ENCODE results near the gene SERP2. TPM values are rescaled to one million over a fixed set of nuclear protein-coding genes. Genes with fewer than 3 reads are reported as not detected.

The SERP2 gene
- total RNA-seq, 5 donors from 2014 or later (not counting 1 experiment from before 2014, with no cell fraction given): 0.44 to 0.65 (median 0.47) TPM; not detected in 2

- Histone ChIP-seq H3K27me3 (replicated peaks in 1 of 2; ENCODE audit: control insufficient read depth in 2 of 2, extremely low read depth in 1 of 2, insufficient read depth in 2 of 2, low read length in 1 of 2) (peaks cover 0 to 13% of the 10 kb centered on the region in 2 experiments), H3K27ac (ENCODE audit: low read length) (no peak overlapping the region), H3K4me3 (ENCODE audit: control insufficient read depth in 1 of 2, extremely low read depth in 1 of 2, low read length in 1 of 2) (no peak overlapping the region), H3K9me3 (no peaks in the 10 kb centered on the region), H3K36me3 (ENCODE audit: control insufficient read depth in 2 of 2, extremely low read depth in 1 of 2, insufficient read depth in 1 of 2, low read length in 1 of 2) (no peaks in the 10 kb centered on the region), H3K4me1 (ENCODE audit: control insufficient read depth in 1 of 2, extremely low read depth in 1 of 2, insufficient read depth in 2 of 2, low read length in 2 of 2) (no peaks in the 10 kb centered on the region)
- DNase-seq: no peak
- CTCF ChIA-PET: interaction anchor here in 1 of 2 donors (0.6 kb wide), 1 partner anchor 55 kb away, joined by 3 read pairs; no protein-coding TSS in a partner anchor
- Mint-ChIP-seq H3K4me3 (no peak overlapping the region), H3K4me1 (no peaks in the 10 kb centered on the region), H3K27me3 (peaks cover 4 to 18% of the 10 kb centered on the region in 2 donors), H3K9me3 (no peaks in the 10 kb centered on the region), H3K27ac (no peak overlapping the region), H3K36me3 (no peaks in the 10 kb centered on the region)
- POLR2A ChIA-PET: no interaction called here
- WGBS (ENCODE audit: insufficient coverage): 90% methylated on average over 12 of the region's 13 CpGs
- ATAC-seq (replicated peaks in 1 of 4): no peak
Observed at GRCh38 chr13:44402899-44403445, 29.3 kb downstream of the SERP2 start.

- no peak overlapping the region for H3K4me3 Mint-ChIP-seq
- no peaks in the 10 kb centered on the region for H3K9me3 Mint-ChIP-seq
- H3K27me3 Mint-ChIP-seq: peaks cover 4 to 18% of the 10 kb centered on the region in 2 donors
- no peak overlapping the region for H3K4me3 ChIP-seq (ENCODE audit: control insufficient read depth in 1 of 2, extremely low read depth in 1 of 2, low read length in 1 of 2)
- no peaks in the 10 kb centered on the region for H3K36me3 ChIP-seq (ENCODE audit: control insufficient read depth in 2 of 2, extremely low read depth in 1 of 2, insufficient read depth in 1 of 2, low read length in 1 of 2)
- CTCF ChIA-PET: interaction anchor here in 1 of 2 donors (0.6 to 0.8 kb wide), 2 partner anchors 54 to 56 kb away, joined by 3 read pairs; no protein-coding TSS in a partner anchor
- no peak for DNase-seq
- H3K27me3 ChIP-seq (replicated peaks in 1 of 2; ENCODE audit: control insufficient read depth in 2 of 2, extremely low read depth in 1 of 2, insufficient read depth in 2 of 2, low read length in 1 of 2): peaks cover 0 to 13% of the 10 kb centered on the region in 2 experiments
- H3K4me1 ChIP-seq (ENCODE audit: control insufficient read depth in 1 of 2, extremely low read depth in 1 of 2, insufficient read depth in 2 of 2, low read length in 2 of 2): no peaks in the 10 kb centered on the region
- no peak overlapping the region for H3K27ac ChIP-seq (ENCODE audit: low read length)
- no peaks in the 10 kb centered on the region for H3K36me3 Mint-ChIP-seq
- no peak overlapping the region for H3K27ac Mint-ChIP-seq
- H3K4me1 Mint-ChIP-seq: no peaks in the 10 kb centered on the region
- WGBS (ENCODE audit: insufficient coverage): 91% methylated on average over 8 of the region's 11 CpGs
- ATAC-seq (replicated peaks in 1 of 4): no peak
- no peaks in the 10 kb centered on the region for H3K9me3 ChIP-seq
- POLR2A ChIA-PET: no interaction called here
Observed at GRCh38 chr13:44403461-44404056, 29.9 kb downstream of the SERP2 start.

- Histone ChIP-seq H3K27ac (ENCODE audit: low read length) (no peak overlapping the region), H3K9me3 (no peaks in the 10 kb centered on the region), H3K27me3 (replicated peaks in 1 of 2; ENCODE audit: control insufficient read depth in 2 of 2, extremely low read depth in 1 of 2, insufficient read depth in 2 of 2, low read length in 1 of 2) (peaks cover 0 to 16% of the 10 kb centered on the region in 2 experiments), H3K4me3 (ENCODE audit: control insufficient read depth in 1 of 2, extremely low read depth in 1 of 2, low read length in 1 of 2) (no peak overlapping the region), H3K4me1 (ENCODE audit: control insufficient read depth in 1 of 2, extremely low read depth in 1 of 2, insufficient read depth in 2 of 2, low read length in 2 of 2) (no peaks in the 10 kb centered on the region), H3K36me3 (ENCODE audit: control insufficient read depth in 2 of 2, extremely low read depth in 1 of 2, insufficient read depth in 1 of 2, low read length in 1 of 2) (no peaks in the 10 kb centered on the region)
- Mint-ChIP-seq H3K27me3 (peaks cover 8 to 19% of the 10 kb centered on the region in 2 donors), H3K9me3 (no peaks in the 10 kb centered on the region), H3K27ac (no peak overlapping the region), H3K4me1 (no peaks in the 10 kb centered on the region), H3K36me3 (no peaks in the 10 kb centered on the region), H3K4me3 (no peak overlapping the region)
- WGBS (ENCODE audit: insufficient coverage): 71% methylated on average over 6 of the region's 15 CpGs
- POLR2A ChIA-PET: no interaction called here
- CTCF ChIA-PET: interaction anchor here in 1 of 2 donors (0.8 kb wide), 1 partner anchor 55 kb away, joined by 3 read pairs; no protein-coding TSS in a partner anchor
- ATAC-seq (replicated peaks in 1 of 4): no peak
- DNase-seq: no peak
Observed at GRCh38 chr13:44404261-44405132, 30.9 kb downstream of the SERP2 start.

GRCh38 chr13:44406617-44407016 is 33.0 kb downstream of the SERP2 start:
- Mint-ChIP-seq H3K27me3 (peaks cover 8 to 21% of the 10 kb centered on the region in 2 donors), H3K36me3 (no peaks in the 10 kb centered on the region), H3K9me3 (no peaks in the 10 kb centered on the region), H3K4me1 (no peaks in the 10 kb centered on the region), H3K27ac (no peak overlapping the region), H3K4me3 (no peak overlapping the region)
- Histone ChIP-seq H3K27me3 (replicated peaks in 1 of 2; ENCODE audit: control insufficient read depth in 2 of 2, extremely low read depth in 1 of 2, insufficient read depth in 2 of 2, low read length in 1 of 2) (peaks cover 0 to 17% of the 10 kb centered on the region in 2 experiments), H3K4me3 (ENCODE audit: control insufficient read depth in 1 of 2, extremely low read depth in 1 of 2, low read length in 1 of 2) (no peak overlapping the region), H3K36me3 (ENCODE audit: control insufficient read depth in 2 of 2, extremely low read depth in 1 of 2, insufficient read depth in 1 of 2, low read length in 1 of 2) (no peaks in the 10 kb centered on the region), H3K4me1 (ENCODE audit: control insufficient read depth in 1 of 2, extremely low read depth in 1 of 2, insufficient read depth in 2 of 2, low read length in 2 of 2) (no peaks in the 10 kb centered on the region), H3K9me3 (no peaks in the 10 kb centered on the region), H3K27ac (ENCODE audit: low read length) (no peak overlapping the region)
- CTCF ChIA-PET: no interaction called here
- POLR2A ChIA-PET: interaction anchor here in 1 of 2 donors (0.6 kb wide), 2 partner anchors 11 to 172 kb away, joined by 3 to 7 read pairs; no protein-coding TSS in a partner anchor
- no CpG with 5 or more reads among the region's 5 CpGs for WGBS (ENCODE audit: insufficient coverage)
- no peak for DNase-seq
- no peak for ATAC-seq (replicated peaks in 1 of 4)

GRCh38 chr13:44407379-44407778 is 33.8 kb downstream of the SERP2 start:
- WGBS (ENCODE audit: insufficient coverage): 50% methylated on average over 2 of the region's 3 CpGs
- Histone ChIP-seq H3K36me3 (ENCODE audit: control insufficient read depth in 2 of 2, extremely low read depth in 1 of 2, insufficient read depth in 1 of 2, low read length in 1 of 2) (no peaks in the 10 kb centered on the region), H3K27me3 (replicated peaks in 1 of 2; ENCODE audit: control insufficient read depth in 2 of 2, extremely low read depth in 1 of 2, insufficient read depth in 2 of 2, low read length in 1 of 2) (peaks cover 0 to 17% of the 10 kb centered on the region in 2 experiments), H3K4me1 (ENCODE audit: control insufficient read depth in 1 of 2, extremely low read depth in 1 of 2, insufficient read depth in 2 of 2, low read length in 2 of 2) (no peaks in the 10 kb centered on the region), H3K4me3 (ENCODE audit: control insufficient read depth in 1 of 2, extremely low read depth in 1 of 2, low read length in 1 of 2) (no peak overlapping the region), H3K27ac (ENCODE audit: low read length) (no peak overlapping the region), H3K9me3 (no peaks in the 10 kb centered on the region)
- H3K36me3 Mint-ChIP-seq: no peaks in the 10 kb centered on the region
- no peak overlapping the region for H3K4me3 Mint-ChIP-seq
- ChIA-PET POLR2A (no interaction called here), CTCF (interaction anchor here in 1 of 2 donors (0.5 kb wide), 1 partner anchor 180 kb away, joined by 3 read pairs; no protein-coding TSS in a partner anchor)
- no peaks in the 10 kb centered on the region for H3K9me3 Mint-ChIP-seq
- peaks cover 8 to 21% of the 10 kb centered on the region in 2 donors for H3K27me3 Mint-ChIP-seq
- no peak overlapping the region for H3K27ac Mint-ChIP-seq
- H3K4me1 Mint-ChIP-seq: peaks cover 0 to 5% (median 2%) of the 10 kb centered on the region in 3 donors
- DNase-seq (no peak), ATAC-seq (replicated peaks in 1 of 4) (no peak)

GRCh38 chr13:44407891-44408290 is 34.3 kb downstream of the SERP2 start:
- ATAC-seq (replicated peaks in 1 of 4) (no peak), DNase-seq (no peak)
- no peaks in the 10 kb centered on the region for H3K36me3 Mint-ChIP-seq
- H3K4me3 Mint-ChIP-seq: no peak overlapping the region
- no peaks in the 10 kb centered on the region for H3K9me3 ChIP-seq
- CTCF ChIA-PET: interaction anchor here in 1 of 2 donors (0.5 kb wide), 2 partner anchors 45 to 180 kb away, joined by 3 to 5 read pairs; no protein-coding TSS in a partner anchor
- peaks cover 8 to 21% of the 10 kb centered on the region in 2 donors for H3K27me3 Mint-ChIP-seq
- H3K27ac ChIP-seq (ENCODE audit: low read length): no peak overlapping the region
- no peaks in the 10 kb centered on the region for H3K4me1 ChIP-seq (ENCODE audit: control insufficient read depth in 1 of 2, extremely low read depth in 1 of 2, insufficient read depth in 2 of 2, low read length in 2 of 2)
- H3K4me3 ChIP-seq (ENCODE audit: control insufficient read depth in 1 of 2, extremely low read depth in 1 of 2, low read length in 1 of 2): no peak overlapping the region
- H3K9me3 Mint-ChIP-seq: no peaks in the 10 kb centered on the region
- peaks cover 0 to 17% of the 10 kb centered on the region in 2 experiments for H3K27me3 ChIP-seq (replicated peaks in 1 of 2; ENCODE audit: control insufficient read depth in 2 of 2, extremely low read depth in 1 of 2, insufficient read depth in 2 of 2, low read length in 1 of 2)
- POLR2A ChIA-PET: no interaction called here
- H3K4me1 Mint-ChIP-seq: peaks cover 0 to 5% (median 4%) of the 10 kb centered on the region in 3 donors
- 87% methylated on average over 5 of the region's 7 CpGs for WGBS (ENCODE audit: insufficient coverage)
- no peak overlapping the region for H3K27ac Mint-ChIP-seq
- H3K36me3 ChIP-seq (ENCODE audit: control insufficient read depth in 2 of 2, extremely low read depth in 1 of 2, insufficient read depth in 1 of 2, low read length in 1 of 2): no peaks in the 10 kb centered on the region

Measured in T-cell (primary cell).